VCaP (cell line): ENCODE data around the gene SLC5A12.

Experiments used
- H3K27ac ChIP-seq: fragments of 450-650 bp; 2 replicates; pipeline ENCODE4 v1.5.1; 2017
- CTCF ChIP-seq: fragments of 450-650 bp; conservative IDR thresholded peaks from 2 replicates; pipeline ENCODE4 v1.5.1; 2017; ENCODE audit warnings: mild to moderate bottlenecking, moderate library complexity

The SLC5A12 gene, protein sequence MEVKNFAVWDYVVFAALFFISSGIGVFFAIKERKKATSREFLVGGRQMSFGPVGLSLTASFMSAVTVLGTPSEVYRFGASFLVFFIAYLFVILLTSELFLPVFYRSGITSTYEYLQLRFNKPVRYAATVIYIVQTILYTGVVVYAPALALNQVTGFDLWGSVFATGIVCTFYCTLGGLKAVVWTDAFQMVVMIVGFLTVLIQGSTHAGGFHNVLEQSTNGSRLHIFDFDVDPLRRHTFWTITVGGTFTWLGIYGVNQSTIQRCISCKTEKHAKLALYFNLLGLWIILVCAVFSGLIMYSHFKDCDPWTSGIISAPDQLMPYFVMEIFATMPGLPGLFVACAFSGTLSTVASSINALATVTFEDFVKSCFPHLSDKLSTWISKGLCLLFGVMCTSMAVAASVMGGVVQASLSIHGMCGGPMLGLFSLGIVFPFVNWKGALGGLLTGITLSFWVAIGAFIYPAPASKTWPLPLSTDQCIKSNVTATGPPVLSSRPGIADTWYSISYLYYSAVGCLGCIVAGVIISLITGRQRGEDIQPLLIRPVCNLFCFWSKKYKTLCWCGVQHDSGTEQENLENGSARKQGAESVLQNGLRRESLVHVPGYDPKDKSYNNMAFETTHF

GRCh38 chr11:26721948-26722475 lies at the start of gene SLC5A12:
Gene SLC5A12, minus strand, starts transcription at chr11:26722060. Its CDS starts 346 bp downstream, at chr11:26721714.
- no peak within 1 kb of the TSS for H3K27ac ChIP-seq
- no peak for TF ChIP-seq CTCF

GRCh38 chr11:26769027-26769426 lies 47.2 kb upstream of the SLC5A12 start:
- H3K27ac ChIP-seq: no peak overlapping the region
- TF ChIP-seq CTCF: no peak

- no peak overlapping the region for H3K27ac ChIP-seq
- TF ChIP-seq CTCF: no peak
Observed at GRCh38 chr11:26767060-26767459, 45.2 kb upstream of the SLC5A12 start.

GRCh38 chr11:26765323-26765722 lies 43.5 kb upstream of the SLC5A12 start:
- TF ChIP-seq CTCF: no peak
- H3K27ac ChIP-seq: no peak overlapping the region

- no peak for TF ChIP-seq CTCF
- no peak overlapping the region for H3K27ac ChIP-seq
Observed at GRCh38 chr11:26764825-26765224, 43.0 kb upstream of the SLC5A12 start.

DNA sequence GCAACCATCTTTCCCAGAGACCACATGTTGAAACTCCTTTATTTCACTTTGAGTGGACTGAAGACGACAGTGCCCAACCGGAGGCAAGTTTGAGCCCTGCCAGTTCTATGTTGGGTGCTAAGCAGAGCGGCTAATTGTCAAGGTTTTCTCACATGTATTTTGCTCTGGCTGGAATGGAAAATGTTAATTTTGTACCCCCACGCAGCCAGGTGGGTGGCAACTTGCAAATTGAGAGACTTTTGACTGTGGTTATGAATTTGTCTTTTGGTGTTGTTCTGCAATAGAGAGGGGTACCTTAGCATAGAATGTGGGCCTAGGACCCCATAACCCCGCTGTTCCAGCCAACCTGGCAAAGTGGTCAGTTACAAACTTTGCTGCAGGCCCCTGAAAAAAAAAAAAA lies 42.5 kb upstream of the SLC5A12 start:
- H3K27ac ChIP-seq: no peak overlapping the region
- no peak for TF ChIP-seq CTCF

DNA sequence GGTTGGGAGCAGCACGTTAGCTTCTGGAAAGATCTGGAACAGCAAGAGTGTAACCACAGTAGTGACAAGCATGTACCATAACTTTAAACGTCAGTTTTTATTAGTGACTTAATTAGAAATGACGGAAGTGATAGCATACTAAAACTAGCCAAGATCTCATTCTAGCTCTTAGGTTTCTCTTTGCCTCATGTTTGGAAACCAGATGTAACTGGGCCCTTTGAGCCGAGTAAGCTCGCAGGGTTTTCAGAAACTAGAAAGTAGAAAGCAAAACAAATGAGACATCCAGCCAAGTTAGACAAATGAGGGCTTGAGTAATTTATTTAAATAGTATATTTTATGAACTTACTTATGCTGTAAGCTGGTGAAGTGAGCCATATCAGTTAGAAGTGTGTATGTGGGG lies 40.2 kb upstream of the SLC5A12 start:
- H3K27ac ChIP-seq: no peak overlapping the region
- no peak for TF ChIP-seq CTCF
